Keratinocyte (primary cell): Measurements from ENCODE around the gene RBM19.

Source experiments
- EZH2 ChIP-seq: IDR thresholded peaks from one replicate; pipeline ENCODE4 v1.6.1; 2012; ENCODE audit warnings: inconsistent platforms, mild to moderate bottlenecking, low read length, moderate library complexity
- TF ChIP-seq, protein P1 (sequence below), 3 experiments: IDR thresholded peaks in 1 of 3; conservative IDR thresholded peaks in 1 of 3; optimal IDR thresholded peaks in 1 of 3; 2 replicates in 2 of 3; 3 replicates in 1 of 3; pipeline versions ENCODE3 to v1.5.1; 2011; ENCODE audit warnings: low read length in 3 of 3, mild to moderate bottlenecking in 3 of 3, moderate library complexity in 2 of 3, control low read depth in 1 of 3, inconsistent platforms in 1 of 3; ENCODE audit not compliant: insufficient read depth in 2 of 3; ENCODE audit errors: extremely low read depth in 1 of 3

DNA sequence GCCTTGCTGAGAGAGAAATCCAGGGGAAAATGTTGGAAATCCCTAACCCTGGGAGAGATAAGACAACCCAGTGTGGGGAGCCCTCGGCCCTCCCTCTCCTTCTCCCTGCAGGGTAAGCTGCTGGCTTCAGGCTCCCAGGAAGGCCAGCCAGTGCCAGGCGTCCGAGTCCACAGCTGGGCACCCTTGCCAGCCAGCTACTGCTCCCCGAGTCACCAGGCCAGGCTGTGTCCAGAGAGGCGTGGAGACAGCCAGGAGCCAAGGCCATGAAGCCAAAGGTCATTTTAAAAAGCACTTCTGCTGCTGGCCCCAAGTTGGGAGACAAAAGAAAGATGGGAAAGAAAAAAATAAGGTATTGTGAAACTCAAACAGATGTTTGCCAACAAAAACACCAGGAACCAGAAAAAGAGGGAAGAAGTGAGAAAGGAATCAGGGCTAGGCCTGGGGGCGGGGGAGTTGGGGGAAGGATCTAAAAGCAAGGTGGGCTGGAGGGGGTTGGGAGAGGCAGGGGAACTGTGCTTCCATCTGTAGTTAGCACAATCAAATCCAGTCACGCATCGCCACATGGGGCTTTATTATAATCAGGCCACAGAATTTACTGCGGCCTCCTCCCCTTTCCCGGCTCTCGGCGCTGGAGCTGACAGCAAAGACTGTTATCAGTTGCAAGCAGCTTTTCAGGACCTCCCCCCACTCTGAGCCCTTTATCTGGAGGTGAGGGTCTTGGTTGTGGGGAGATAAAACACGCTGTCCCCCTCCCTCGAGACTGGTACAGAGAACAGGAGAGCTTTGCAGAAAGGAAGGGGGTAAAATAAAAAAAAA lies 33.5 kb downstream of the RBM19 start:
- TF ChIP-seq, protein P1, sequence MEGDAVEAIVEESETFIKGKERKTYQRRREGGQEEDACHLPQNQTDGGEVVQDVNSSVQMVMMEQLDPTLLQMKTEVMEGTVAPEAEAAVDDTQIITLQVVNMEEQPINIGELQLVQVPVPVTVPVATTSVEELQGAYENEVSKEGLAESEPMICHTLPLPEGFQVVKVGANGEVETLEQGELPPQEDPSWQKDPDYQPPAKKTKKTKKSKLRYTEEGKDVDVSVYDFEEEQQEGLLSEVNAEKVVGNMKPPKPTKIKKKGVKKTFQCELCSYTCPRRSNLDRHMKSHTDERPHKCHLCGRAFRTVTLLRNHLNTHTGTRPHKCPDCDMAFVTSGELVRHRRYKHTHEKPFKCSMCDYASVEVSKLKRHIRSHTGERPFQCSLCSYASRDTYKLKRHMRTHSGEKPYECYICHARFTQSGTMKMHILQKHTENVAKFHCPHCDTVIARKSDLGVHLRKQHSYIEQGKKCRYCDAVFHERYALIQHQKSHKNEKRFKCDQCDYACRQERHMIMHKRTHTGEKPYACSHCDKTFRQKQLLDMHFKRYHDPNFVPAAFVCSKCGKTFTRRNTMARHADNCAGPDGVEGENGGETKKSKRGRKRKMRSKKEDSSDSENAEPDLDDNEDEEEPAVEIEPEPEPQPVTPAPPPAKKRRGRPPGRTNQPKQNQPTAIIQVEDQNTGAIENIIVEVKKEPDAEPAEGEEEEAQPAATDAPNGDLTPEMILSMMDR (optimal IDR thresholded peaks at IDR 0.05 in 1 of 3, IDR thresholded peaks at IDR 0.05 in 1 of 3, conservative IDR thresholded peaks at IDR 0.05 in 1 of 3; ENCODE audit: extremely low read depth in 1 of 3, insufficient read depth in 2 of 3, low read length in 3 of 3) = no peak
- no peak for TF ChIP-seq EZH2
